Left renal pelvis (tissue), 4 donors: ENCODE data around the gene MYOD1. TPM values are rescaled to one million over a fixed set of nuclear protein-coding genes. Genes with fewer than 3 reads are reported as not detected.

Experiments
- DNase-seq, 4 donors: peaks; one replicate each; pipeline ENCODE4 v3.0.0-alpha.2; 2013; ENCODE audit warnings: low read depth in 4 of 4, low spot score in 3 of 4
- polyA plus RNA-seq, 4 donors: library from polyadenylated mRNA; unstranded; fragments of 120-200 nt; gene quantifications; one replicate each; pipeline ENCODE4 v1.2.1, GENCODE V29; 2013; ENCODE audit not compliant: insufficient read length in 4 of 4

Gene MYOD1
- polyA plus RNA-seq, 4 donors: not detected

DNA sequence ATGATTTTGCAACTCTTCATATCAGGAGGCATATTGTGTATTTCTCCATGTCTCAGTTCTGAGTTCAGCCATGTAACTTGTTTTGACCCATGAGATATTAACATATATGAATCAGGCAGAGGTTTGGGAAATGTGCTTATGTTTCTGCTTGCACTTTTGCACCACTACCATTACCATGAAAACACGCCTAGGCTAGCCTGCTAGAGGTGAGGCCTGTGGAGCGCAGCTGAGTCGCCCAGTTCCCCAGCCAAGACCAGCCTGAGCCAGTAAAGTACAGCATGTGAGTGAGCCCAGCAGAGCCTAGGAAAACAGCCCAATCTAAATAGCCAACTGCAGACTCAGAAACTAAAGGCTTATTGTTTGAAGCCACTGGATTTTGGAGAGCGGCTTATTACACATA, 18.4 kb upstream of the MYOD1 start:
- no peak for DNase-seq

DNA sequence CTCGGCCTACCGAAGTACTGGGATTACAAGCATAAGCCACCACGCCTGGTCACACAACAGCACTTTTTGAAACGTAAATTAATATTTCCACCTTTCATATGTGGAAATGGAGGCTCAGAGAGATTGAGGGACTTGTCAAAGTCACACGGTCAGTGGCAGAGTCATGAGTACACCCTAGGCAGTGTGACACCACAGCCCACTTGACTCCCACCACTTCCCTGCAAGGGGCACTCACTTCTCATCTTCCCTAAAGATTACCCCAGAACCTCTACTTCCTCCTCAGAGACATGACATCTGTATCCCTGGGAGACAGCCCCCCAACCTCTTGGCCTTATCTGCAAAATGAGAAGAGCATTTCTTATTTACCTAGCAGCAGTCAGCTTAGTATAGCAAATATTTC, 16.5 kb upstream of the MYOD1 start:
- no peak for DNase-seq

GRCh38 chr11:17703951-17704350, 15.4 kb upstream of the MYOD1 start:
- DNase-seq: no peak

GRCh38 chr11:17707830-17708229, 11.5 kb upstream of the MYOD1 start:
- no peak for DNase-seq

DNA sequence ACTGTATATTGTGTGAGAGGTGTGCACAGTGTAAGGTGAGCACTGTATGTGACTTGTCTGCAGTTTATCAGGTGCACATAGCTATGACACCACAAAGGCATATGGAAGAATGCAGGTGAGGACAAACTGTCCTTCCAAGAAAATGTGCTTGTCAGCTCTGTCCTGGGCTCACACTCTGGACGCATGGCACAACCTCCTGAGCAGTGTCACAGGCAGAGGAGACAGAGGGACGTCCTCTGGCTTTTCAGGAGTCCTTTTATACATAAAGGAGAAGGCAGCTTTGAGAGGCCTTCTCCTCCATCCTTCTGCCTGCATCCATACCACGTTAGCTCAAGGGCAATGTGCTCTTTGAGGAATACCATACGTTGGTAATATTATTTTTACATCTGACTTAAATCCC, 7.5 kb upstream of the MYOD1 start:
- no peak for DNase-seq

DNA sequence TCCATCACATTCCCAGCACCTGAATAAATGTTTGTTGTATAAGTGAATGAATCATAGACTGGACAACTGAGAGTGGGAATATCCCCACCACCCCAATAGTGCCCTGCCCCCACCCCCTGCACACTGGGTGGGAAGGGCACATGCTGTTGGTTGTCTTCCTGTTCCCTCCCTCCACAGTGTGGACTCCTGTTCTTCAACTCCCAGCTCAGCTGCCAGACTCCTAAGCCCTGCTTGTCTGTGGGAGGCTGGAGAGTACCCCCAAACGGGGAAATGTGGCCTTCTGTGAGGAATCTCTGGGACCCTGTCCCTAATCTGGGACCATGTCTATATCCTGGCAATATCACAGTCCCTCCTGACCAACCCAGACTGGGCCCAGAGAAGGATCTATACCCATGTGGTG, 5.5 kb upstream of the MYOD1 start:
- DNase-seq: no peak

- no peak for DNase-seq
These were observed 5.0 kb upstream of the MYOD1 start for GRCh38 chr11:17714356-17714854.

- no peak for DNase-seq
These were observed 4.5 kb upstream of the MYOD1 start for GRCh38 chr11:17714870-17715269.

- no peak for DNase-seq
These were observed 2.6 kb upstream of the MYOD1 start for GRCh38 chr11:17716807-17717206.

- no peak for DNase-seq
These were observed 1.4 kb upstream of the MYOD1 start for GRCh38 chr11:17718015-17718414.

- DNase-seq: no peak
These were observed 835 bp upstream of the MYOD1 start for GRCh38 chr11:17718510-17718962.

- DNase-seq: no peak
These were observed 796 bp downstream of the MYOD1 start for GRCh38 chr11:17719938-17720795.

GRCh38 chr11:17720796-17721171, 1.4 kb downstream of the MYOD1 start:
- DNase-seq: no peak

DNA sequence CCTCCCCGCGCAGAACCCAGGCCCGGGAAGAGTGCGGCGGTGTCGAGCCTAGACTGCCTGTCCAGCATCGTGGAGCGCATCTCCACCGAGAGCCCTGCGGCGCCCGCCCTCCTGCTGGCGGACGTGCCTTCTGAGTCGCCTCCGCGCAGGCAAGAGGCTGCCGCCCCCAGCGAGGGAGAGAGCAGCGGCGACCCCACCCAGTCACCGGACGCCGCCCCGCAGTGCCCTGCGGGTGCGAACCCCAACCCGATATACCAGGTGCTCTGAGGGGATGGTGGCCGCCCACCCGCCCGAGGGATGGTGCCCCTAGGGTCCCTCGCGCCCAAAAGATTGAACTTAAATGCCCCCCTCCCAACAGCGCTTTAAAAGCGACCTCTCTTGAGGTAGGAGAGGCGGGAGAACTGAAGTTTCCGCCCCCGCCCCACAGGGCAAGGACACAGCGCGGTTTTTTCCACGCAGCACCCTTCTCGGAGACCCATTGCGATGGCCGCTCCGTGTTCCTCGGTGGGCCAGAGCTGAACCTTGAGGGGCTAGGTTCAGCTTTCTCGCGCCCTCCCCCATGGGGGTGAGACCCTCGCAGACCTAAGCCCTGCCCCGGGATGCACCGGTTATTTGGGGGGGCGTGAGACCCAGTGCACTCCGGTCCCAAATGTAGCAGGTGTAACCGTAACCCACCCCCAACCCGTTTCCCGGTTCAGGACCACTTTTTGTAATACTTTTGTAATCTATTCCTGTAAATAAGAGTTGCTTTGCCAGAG, 2.0 kb downstream of the MYOD1 start:
- DNase-seq: no peak

GRCh38 chr11:17722000-17722643, 2.8 kb downstream of the MYOD1 start:
- no peak for DNase-seq

- no peak for DNase-seq
These were observed 4.9 kb downstream of the MYOD1 start for GRCh38 chr11:17724020-17724908.

- no peak for DNase-seq
These were observed 5.8 kb downstream of the MYOD1 start for GRCh38 chr11:17725174-17725573.

GRCh38 chr11:17730137-17730536, 10.8 kb downstream of the MYOD1 start:
- no peak for DNase-seq

DNA sequence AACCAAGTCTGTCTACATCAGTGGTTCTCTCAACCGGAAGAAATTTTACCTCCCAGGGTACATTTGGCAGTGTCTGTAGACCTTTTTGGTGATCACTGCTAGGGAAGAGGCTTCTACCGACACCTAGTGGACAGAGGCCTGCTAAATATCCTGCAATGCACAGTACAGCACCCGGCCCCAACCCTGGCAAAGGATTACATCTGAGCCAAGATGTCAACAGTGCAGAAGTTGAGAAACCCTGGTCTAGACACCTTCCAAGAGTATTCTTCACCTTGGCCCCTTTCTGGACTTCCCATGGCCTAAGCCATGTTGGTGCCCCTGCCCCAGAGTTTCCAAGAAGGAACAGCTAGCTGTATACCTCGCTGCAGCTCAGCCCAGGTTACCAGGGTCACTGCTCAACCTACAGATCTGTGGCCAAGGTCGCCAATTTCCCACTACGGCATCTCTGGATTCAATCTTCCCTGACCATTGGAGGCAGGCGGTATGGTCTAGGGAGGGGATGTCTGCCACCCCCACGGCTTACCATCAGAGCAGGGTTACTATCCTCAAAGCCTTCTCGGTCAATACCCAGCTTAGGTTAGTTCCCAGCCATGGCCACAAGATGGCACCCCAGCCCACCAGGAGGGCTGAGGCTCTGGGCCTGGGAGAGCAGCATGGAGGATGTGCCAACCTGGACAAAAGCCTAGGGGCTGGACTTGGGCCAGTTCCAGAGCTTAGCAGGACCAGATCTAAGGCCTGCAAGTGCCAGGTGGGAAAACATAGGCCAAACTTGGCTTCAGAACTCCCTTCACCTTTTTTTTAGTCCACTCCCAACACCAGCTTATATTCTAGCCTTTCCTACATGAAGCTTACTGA, 11.5 kb downstream of the MYOD1 start:
- peak in 2 of 4 donors; percentile 46 to 59 for DNase-seq
